ENCODE data around the gene NT5C1A.

NT5C1A gene

DNA sequence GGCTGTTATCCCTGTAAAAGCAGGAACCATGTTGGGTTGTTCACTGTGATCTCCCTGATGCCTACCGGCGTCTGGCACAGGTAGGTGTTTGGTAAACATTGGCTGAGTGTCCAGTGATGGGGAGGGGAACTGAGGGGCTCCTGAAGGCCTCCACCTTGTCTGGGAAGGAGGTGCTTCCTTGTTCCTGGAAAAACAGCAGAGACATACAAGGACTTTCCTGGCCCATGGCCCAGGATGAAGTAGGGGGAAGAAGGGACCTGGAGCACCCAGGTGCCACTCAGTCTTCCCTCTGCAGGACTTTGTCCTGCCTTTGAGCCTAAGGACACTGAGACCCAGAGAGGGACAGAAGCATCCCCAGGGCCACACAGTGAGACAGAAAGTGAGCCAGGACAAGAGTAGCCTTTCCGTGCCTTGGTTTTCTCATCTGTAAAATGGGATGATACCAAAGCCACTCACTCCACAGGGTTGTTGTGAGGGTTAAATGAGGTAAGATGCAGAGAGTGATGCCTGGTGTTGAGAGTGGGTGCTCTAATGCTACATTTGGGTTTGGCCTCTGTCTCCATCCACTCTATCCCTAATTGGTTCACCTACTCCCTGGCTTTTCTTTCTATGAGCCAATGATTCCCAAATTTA is 26.4 kb downstream of the NT5C1A start:
- no peak overlapping the region for H3K4me3 ChIP-seq (ENCODE audit: low read length)
- no peak for DNase-seq (ENCODE audit: low read depth)
- no peak for TF ChIP-seq CTCF (conservative IDR thresholded peaks at IDR 0.05; ENCODE audit: low read depth, low read length)

GRCh38 chr1:39643705-39644104 is 28.2 kb downstream of the NT5C1A start:
- TF ChIP-seq CTCF (conservative IDR thresholded peaks at IDR 0.05; ENCODE audit: low read depth, low read length) = no peak
- H3K4me3 ChIP-seq (ENCODE audit: low read length) = no peak overlapping the region
- DNase-seq (ENCODE audit: low read depth) = no peak

- H3K4me3 ChIP-seq (ENCODE audit: low read length) = no peak overlapping the region
- TF ChIP-seq CTCF (conservative IDR thresholded peaks at IDR 0.05; ENCODE audit: low read depth, low read length) = no peak
- no peak for DNase-seq (ENCODE audit: low read depth)
Measured at GRCh38 chr1:39642796-39643195, 29.1 kb downstream of the NT5C1A start.

GRCh38 chr1:39640861-39641260 is 31.0 kb downstream of the NT5C1A start:
- DNase-seq (ENCODE audit: low read depth) = no peak
- H3K4me3 ChIP-seq (ENCODE audit: low read length) = no peak overlapping the region
- no peak for TF ChIP-seq CTCF (conservative IDR thresholded peaks at IDR 0.05; ENCODE audit: low read depth, low read length)

DNA sequence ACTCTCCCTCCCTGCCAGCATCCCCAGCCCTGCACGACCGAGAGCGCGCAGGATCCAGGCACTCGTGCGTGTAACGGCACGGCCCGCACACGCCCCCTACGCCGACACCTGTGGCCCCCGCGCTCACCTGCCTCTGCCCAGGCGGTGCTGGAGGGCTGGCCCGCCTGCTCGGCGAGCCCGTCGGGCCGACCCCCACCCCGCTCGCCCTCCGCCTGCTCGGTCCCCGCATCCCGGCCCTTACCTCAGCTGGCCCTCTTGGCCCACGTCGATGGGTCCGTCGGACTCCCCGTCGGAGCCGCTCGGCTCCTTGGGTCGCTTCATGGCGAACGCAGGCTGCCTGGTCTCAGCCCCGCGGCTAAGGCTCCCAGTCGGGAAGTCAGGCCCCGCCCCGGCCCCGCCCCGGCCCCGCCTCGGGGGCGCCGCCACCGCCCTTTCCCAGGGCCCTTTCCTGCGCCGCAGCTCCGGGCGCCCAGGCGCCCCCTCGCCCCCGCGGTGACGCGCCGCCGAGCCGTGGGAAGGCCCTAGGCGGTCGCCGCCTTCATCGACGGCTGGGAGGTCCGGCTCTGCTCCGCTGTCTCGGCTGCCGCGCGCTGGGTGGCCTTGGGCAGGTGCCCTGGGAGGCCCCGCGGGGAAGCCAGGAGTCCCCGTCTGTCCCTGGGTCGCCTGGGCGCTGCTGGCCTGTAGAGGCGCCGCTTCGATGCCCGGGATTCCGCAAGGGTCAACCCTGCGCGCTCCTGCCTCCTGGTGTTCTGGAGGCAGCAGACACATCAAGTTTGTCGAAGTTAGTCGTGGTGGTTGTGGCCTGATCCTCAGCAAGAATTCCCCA is 32.4 kb downstream of the NT5C1A start, which contains the start of gene HEYL:
Gene HEYL, minus strand, starts transcription at position 339 of the 826 bp plus-strand sequence. Its CDS starts 18 bp downstream, at position 321.
- peak; percentile 55 for TF ChIP-seq CTCF (conservative IDR thresholded peaks at IDR 0.05; ENCODE audit: low read depth, low read length)
- DNase-seq (ENCODE audit: low read depth) = no peak
- H3K4me3 ChIP-seq (ENCODE audit: low read length) = peak within 1 kb of the TSS; percentile 23

DNA sequence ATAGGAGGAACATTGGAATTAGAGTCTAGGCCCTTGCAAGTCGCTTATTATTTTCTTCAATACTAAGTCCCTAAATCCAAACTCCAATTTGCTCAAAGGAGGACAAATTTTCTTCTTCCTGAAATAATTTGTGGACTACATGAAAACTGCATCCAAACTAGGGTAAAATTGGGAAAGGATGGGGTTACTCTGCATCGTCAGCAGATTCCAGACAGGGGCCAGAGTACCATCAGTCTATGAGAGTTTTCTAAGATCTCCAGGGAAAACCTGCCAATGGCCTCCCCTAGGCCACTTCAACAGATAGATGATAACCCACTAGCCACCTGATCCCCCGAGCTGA is 33.0 kb downstream of the NT5C1A start:
- no peak for TF ChIP-seq CTCF (conservative IDR thresholded peaks at IDR 0.05; ENCODE audit: low read depth, low read length)
- no peak overlapping the region for H3K4me3 ChIP-seq (ENCODE audit: low read length)
- no peak for DNase-seq (ENCODE audit: low read depth)

- no peak for TF ChIP-seq CTCF (conservative IDR thresholded peaks at IDR 0.05; ENCODE audit: low read depth, low read length)
- DNase-seq (ENCODE audit: low read depth) = no peak
- H3K4me3 ChIP-seq (ENCODE audit: low read length) = no peak overlapping the region
Measured at GRCh38 chr1:39637361-39637760, 34.5 kb downstream of the NT5C1A start.

Data from retinal pigment epithelial cell (primary cell).